Lower lobe of right lung (tissue), 2 donors: ENCODE measurements around the gene TSNAXIP1. TPM values are rescaled to one million over a fixed set of nuclear protein-coding genes. Genes with fewer than 3 reads are reported as not detected.

Source experiments
- ATAC-seq, 2 donors: fragments of 200-7000 bp; cut with Tn5 transposase; one replicate each; pipeline ENCODE4 v1.9.1; 2020 to 2022; ENCODE audit warnings: mild to moderate bottlenecking in 2 of 2, moderate library complexity in 2 of 2
- DNase-seq: peaks from one replicate; pipeline ENCODE4 v3.0.0-alpha.2; 2020
- H3K27ac ChIP-seq: fragments of 200-600 bp; one replicate; pipeline ENCODE4 v1.8.0; 2022
- H3K27me3 ChIP-seq: fragments of 200-600 bp; one replicate; pipeline ENCODE4 v1.8.0; 2022; ENCODE audit warnings: low read depth
- H3K36me3 ChIP-seq: fragments of 200-600 bp; one replicate; pipeline ENCODE4 v1.8.0; 2022; ENCODE audit warnings: mild to moderate bottlenecking
- H3K4me1 ChIP-seq: fragments of 200-600 bp; one replicate; pipeline ENCODE4 v1.8.0; 2022
- H3K4me3 ChIP-seq: fragments of 200-600 bp; one replicate; pipeline ENCODE4 v1.8.0; 2022; ENCODE audit warnings: mild to moderate bottlenecking
- H3K9me3 ChIP-seq: fragments of 200-600 bp; one replicate; pipeline ENCODE4 v1.8.0; 2022
- intact Hi-C: fragments of 100-400 bp; cut with DNase I; formaldehyde crosslinking; loops from one replicate; pipeline ENCODE4 v1.11.0; 2022
- total RNA-seq: library from RNA; stranded (reverse); fragmentation: NEBNext Ultra II Directional; extraction: Animal tissue kit (Norgen Biotek cat#: 25700); gene quantifications from one replicate; pipeline ENCODE4 v1.2.1, GENCODE V29; 2021
- TF ChIP-seq, protein P1 (sequence below): fragments of 200-600 bp; IDR thresholded peaks from one replicate; pipeline ENCODE4 v1.8.0; 2022; ENCODE audit warnings: antibody characterized with exemption, mild to moderate bottlenecking
- donor health status: DM: no; HTN: yes; CAD: no; lungs with severe emphysema.

TSNAXIP1 gene
- total RNA-seq, 1 donor from 2014 or later, result 3.5 TPM

GRCh38 chr16:67864594-67864993 lies 57.9 kb downstream of the TSNAXIP1 start:
- intact Hi-C loops, result no loop called here
- no peak for ATAC-seq
- peaks cover 60% of the 10 kb centered on the region for H3K36me3 ChIP-seq
- no peaks in the 10 kb centered on the region for H3K27me3 ChIP-seq
- peaks cover 26% of the 10 kb centered on the region for H3K4me1 ChIP-seq
- TF ChIP-seq, protein P1, sequence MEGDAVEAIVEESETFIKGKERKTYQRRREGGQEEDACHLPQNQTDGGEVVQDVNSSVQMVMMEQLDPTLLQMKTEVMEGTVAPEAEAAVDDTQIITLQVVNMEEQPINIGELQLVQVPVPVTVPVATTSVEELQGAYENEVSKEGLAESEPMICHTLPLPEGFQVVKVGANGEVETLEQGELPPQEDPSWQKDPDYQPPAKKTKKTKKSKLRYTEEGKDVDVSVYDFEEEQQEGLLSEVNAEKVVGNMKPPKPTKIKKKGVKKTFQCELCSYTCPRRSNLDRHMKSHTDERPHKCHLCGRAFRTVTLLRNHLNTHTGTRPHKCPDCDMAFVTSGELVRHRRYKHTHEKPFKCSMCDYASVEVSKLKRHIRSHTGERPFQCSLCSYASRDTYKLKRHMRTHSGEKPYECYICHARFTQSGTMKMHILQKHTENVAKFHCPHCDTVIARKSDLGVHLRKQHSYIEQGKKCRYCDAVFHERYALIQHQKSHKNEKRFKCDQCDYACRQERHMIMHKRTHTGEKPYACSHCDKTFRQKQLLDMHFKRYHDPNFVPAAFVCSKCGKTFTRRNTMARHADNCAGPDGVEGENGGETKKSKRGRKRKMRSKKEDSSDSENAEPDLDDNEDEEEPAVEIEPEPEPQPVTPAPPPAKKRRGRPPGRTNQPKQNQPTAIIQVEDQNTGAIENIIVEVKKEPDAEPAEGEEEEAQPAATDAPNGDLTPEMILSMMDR, result no peak
- H3K9me3 ChIP-seq, result no peaks in the 10 kb centered on the region
- H3K4me3 ChIP-seq, result no peak overlapping the region
- no peak overlapping the region for H3K27ac ChIP-seq
- DNase-seq, result no peak

DNA sequence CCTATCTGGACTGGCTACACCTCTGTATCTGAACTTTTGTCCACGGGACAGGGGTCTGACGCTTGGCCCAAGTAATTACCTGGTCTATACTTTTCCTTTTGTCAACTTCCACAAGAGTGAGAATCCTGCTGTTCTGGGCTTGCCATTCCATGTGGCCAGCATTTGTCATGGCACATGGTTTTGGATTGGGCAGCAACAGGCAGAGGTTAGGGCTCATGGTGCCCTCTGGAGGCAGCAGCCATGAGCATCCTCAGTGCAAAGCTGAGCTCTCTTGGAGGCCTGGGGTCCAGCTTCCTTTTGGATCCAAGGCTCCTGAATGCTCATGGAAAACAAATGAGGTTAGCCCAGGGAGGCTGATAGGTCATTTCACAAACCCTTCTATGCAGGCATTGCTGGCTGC lies 58.6 kb downstream of the TSNAXIP1 start:
- Histone ChIP-seq H3K27ac (no peak overlapping the region), H3K4me1 (peaks cover 23% of the 10 kb centered on the region), H3K9me3 (no peaks in the 10 kb centered on the region), H3K27me3 (no peaks in the 10 kb centered on the region), H3K36me3 (peaks cover 63% of the 10 kb centered on the region), H3K4me3 (no peak overlapping the region)
- ATAC-seq (peak; percentile 40 to 45), DNase-seq (no peak)
- intact Hi-C loops, result no loop called here
- TF ChIP-seq, protein P1, result peak; percentile 41

- Histone ChIP-seq H3K36me3 (peaks cover 69% of the 10 kb centered on the region), H3K27ac (no peak overlapping the region), H3K4me3 (no peak overlapping the region), H3K27me3 (no peaks in the 10 kb centered on the region), H3K4me1 (peaks cover 8% of the 10 kb centered on the region), H3K9me3 (no peaks in the 10 kb centered on the region)
- DNase-seq (no peak), ATAC-seq (no peak)
- intact Hi-C loops, result no loop called here
- TF ChIP-seq, protein P1, result no peak
These were observed 61.6 kb downstream of the TSNAXIP1 start for GRCh38 chr16:67868290-67868689.

- H3K36me3 ChIP-seq, result peaks cover 69% of the 10 kb centered on the region
- H3K4me3 ChIP-seq, result no peak overlapping the region
- TF ChIP-seq, protein P1, result no peak
- ATAC-seq (no peak), DNase-seq (no peak)
- H3K4me1 ChIP-seq, result peaks cover 19% of the 10 kb centered on the region
- no peaks in the 10 kb centered on the region for H3K27me3 ChIP-seq
- intact Hi-C loops, result no loop called here
- no peak overlapping the region for H3K27ac ChIP-seq
- no peaks in the 10 kb centered on the region for H3K9me3 ChIP-seq
These were observed 63.0 kb downstream of the TSNAXIP1 start for GRCh38 chr16:67869653-67870052.

DNA sequence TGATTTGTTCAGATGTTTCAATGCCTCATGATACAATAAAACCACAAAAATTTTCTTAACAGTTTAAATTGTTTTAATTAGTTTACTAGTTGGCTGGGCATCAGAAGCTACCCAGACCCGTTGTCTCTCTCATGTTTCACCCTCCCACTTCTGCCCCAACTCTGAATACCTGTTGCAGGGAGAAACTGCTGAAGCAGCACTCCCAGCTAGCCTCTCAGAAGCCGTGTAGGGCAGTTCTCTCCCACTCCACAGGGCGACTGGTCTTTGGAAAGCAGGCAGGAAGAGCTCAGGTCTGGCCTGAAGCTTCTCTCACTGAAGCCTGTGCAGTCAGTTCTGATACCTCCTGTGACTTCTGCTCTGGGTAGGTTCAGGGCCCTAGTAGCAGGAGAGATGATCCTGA lies 64.6 kb downstream of the TSNAXIP1 start:
- H3K36me3 ChIP-seq, result peaks cover 63% of the 10 kb centered on the region
- TF ChIP-seq, protein P1, result no peak
- H3K4me3 ChIP-seq, result no peak overlapping the region
- H3K27ac ChIP-seq, result no peak overlapping the region
- no peaks in the 10 kb centered on the region for H3K9me3 ChIP-seq
- no peaks in the 10 kb centered on the region for H3K27me3 ChIP-seq
- intact Hi-C loops, result no loop called here
- no peak for DNase-seq
- no peak for ATAC-seq
- peaks cover 30% of the 10 kb centered on the region for H3K4me1 ChIP-seq
